Keratinocyte (primary cell): ENCODE data around the gene CWF19L1. TPM values are rescaled to one million over a fixed set of nuclear protein-coding genes. Genes with fewer than 3 reads are reported as not detected.

ENCODE experiments used
- DNase-seq: peaks from one replicate; pipeline ENCODE4 v3.0.0-alpha.2; 2011; ENCODE audit warnings: low read depth, missing footprints, low spot score
- FAIRE-seq: peaks from 2 replicates; lab custom pipeline; 2011; peaks lifted over from hg19 to GRCh38; lab: Jason Lieb, UNC
- H2AFZ ChIP-seq: 2 replicates; pipeline ENCODE4 v1.6.0; 2012; ENCODE audit warnings: low read length, control low read depth, inconsistent platforms; ENCODE audit not compliant: control insufficient read depth
- H3K27ac ChIP-seq: 2 replicates; pipeline ENCODE4 v1.5.1; 2011; ENCODE audit warnings: low read length; ENCODE audit not compliant: control insufficient read depth, insufficient read depth
- H3K27me3 ChIP-seq: 3 replicates; pipeline ENCODE4 v1.6.0; 2011; ENCODE audit warnings: low read length; ENCODE audit not compliant: control insufficient read depth, insufficient read depth; ENCODE audit errors: extremely low read depth
- H3K36me3 ChIP-seq, 2 experiments: 2 replicates in 1 of 2; 3 replicates in 1 of 2; pipeline ENCODE4 v1.5.1; 2011; ENCODE audit warnings: low read length in 2 of 2, mild to moderate bottlenecking in 1 of 2; ENCODE audit not compliant: control insufficient read depth in 2 of 2, insufficient read depth in 2 of 2; ENCODE audit errors: extremely low read depth in 1 of 2
- H3K4me1 ChIP-seq: 3 replicates; pipeline ENCODE4 v1.5.1; 2011; ENCODE audit warnings: low read length; ENCODE audit not compliant: control insufficient read depth, insufficient read depth; ENCODE audit errors: extremely low read depth
- H3K4me2 ChIP-seq: 3 replicates; pipeline ENCODE4 v1.6.0; 2011; ENCODE audit warnings: low read depth, low read length; ENCODE audit not compliant: control insufficient read depth, insufficient read depth; ENCODE audit errors: extremely low read depth
- H3K4me3 ChIP-seq, 3 experiments: fragments of 200-600 bp in 1 of 3; sonication (generic) in 1 of 3; 2 replicates in 2 of 3; 3 replicates in 1 of 3; pipeline ENCODE4 v1.5.1; 2011 to 2016; ENCODE audit warnings: low read length in 3 of 3, mild to moderate bottlenecking in 3 of 3, control low read depth in 2 of 3, inconsistent platforms in 1 of 3, low read depth in 1 of 3, mixed read lengths in 1 of 3, mixed run types in 1 of 3, moderate library complexity in 1 of 3; ENCODE audit not compliant: control insufficient read depth in 2 of 3, insufficient read depth in 2 of 3; ENCODE audit errors: extremely low read depth in 1 of 3
- H3K79me2 ChIP-seq: 2 replicates; pipeline ENCODE4 v1.6.0; 2012; ENCODE audit warnings: low read length; ENCODE audit not compliant: control insufficient read depth, insufficient read depth
- H3K9ac ChIP-seq: 3 replicates; pipeline ENCODE4 v1.6.0; 2011; ENCODE audit warnings: low read length; ENCODE audit not compliant: control insufficient read depth, insufficient read depth; ENCODE audit errors: extremely low read depth
- H3K9me1 ChIP-seq: 3 replicates; pipeline ENCODE4 v1.6.0; 2011; ENCODE audit warnings: low read length; ENCODE audit not compliant: control insufficient read depth, insufficient read depth; ENCODE audit errors: extremely low read depth
- H3K9me3 ChIP-seq: 2 replicates; pipeline ENCODE4 v1.5.1; 2012; ENCODE audit warnings: low read depth, low read length; ENCODE audit not compliant: control insufficient read depth
- H4K20me1 ChIP-seq: 3 replicates; pipeline ENCODE4 v1.6.0; 2011; ENCODE audit warnings: low read length; ENCODE audit not compliant: control insufficient read depth, insufficient read depth; ENCODE audit errors: extremely low read depth
- EZH2 ChIP-seq: IDR thresholded peaks from one replicate; pipeline ENCODE4 v1.6.1; 2012; ENCODE audit warnings: inconsistent platforms, mild to moderate bottlenecking, low read length, moderate library complexity
- dilution Hi-C: fragments of 300-500 bp; cut with MboI; formaldehyde crosslinking; loops from one replicate; pipeline ENCODE4 v1.7.0; 2020; ENCODE audit warnings: low sequenced_read_pairs; ENCODE audit not compliant: extremely low pct_ligation_motif_present
- polyA plus RNA-seq, 5 experiments: library from polyadenylated mRNA; depleted of rRNA in 3 of 5; stranded (reverse) in 3 of 5; stranded (forward) in 1 of 5; unstranded in 1 of 5; fragments of >200 nt; gene quantifications; 1 replicate in 1 of 5; 2 replicates in 3 of 5; 3 replicates in 1 of 5; pipeline versions ENCODE4 v1.2.1 to v1.2.3, GENCODE V29; 2011 to 2012; ENCODE audit warnings: missing spikeins in 2 of 5, low read depth in 1 of 5, low replicate concordance in 1 of 5
- small RNA-seq, 3 experiments: library from RNA; depleted of rRNA; stranded (forward); fragments of <200 nt; gene quantifications; one replicate each; pipeline ENCODE3, GENCODE V24; 2012; ENCODE audit warnings: low read depth in 3 of 3, low replicate concordance in 1 of 3; ENCODE audit not compliant: insufficient read length in 3 of 3
- TF ChIP-seq, protein P1 (sequence below), 3 experiments: IDR thresholded peaks in 1 of 3; conservative IDR thresholded peaks in 1 of 3; optimal IDR thresholded peaks in 1 of 3; 2 replicates in 2 of 3; 3 replicates in 1 of 3; pipeline versions ENCODE3 to v1.5.1; 2011; ENCODE audit warnings: low read length in 3 of 3, mild to moderate bottlenecking in 3 of 3, moderate library complexity in 2 of 3, control low read depth in 1 of 3, inconsistent platforms in 1 of 3; ENCODE audit not compliant: insufficient read depth in 2 of 3; ENCODE audit errors: extremely low read depth in 1 of 3

Gene CWF19L1
- polyA plus RNA-seq, 1 donor (not counting 4 experiments of a cell fraction or from before 2014, with no cell fraction given) = 20.2 TPM

DNA sequence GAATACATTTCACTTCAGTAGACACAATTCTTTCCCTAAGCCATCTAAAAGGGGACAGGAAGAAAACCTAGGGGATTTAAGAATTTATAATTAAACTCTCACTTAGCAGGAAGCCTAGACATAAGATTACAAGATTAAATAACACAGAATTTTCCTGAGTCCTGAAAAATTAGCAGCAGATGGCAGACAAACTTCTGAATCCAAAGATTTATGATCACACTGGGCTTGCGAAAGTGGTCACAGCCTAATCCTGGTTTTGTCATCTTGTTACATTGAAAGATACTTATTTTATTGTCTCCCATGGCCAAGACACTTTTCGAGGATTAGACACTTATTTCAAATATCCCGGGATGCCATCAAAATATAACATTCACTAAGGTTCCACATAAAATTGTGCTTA lies 84.5 kb downstream of the CWF19L1 start:
- Histone ChIP-seq H3K9ac (no peak overlapping the region), H3K9me1 (no peaks in the 10 kb centered on the region), H2AFZ (no peak overlapping the region), H3K4me2 (no peak overlapping the region), H3K27me3 (no peaks in the 10 kb centered on the region), H3K4me1 (peaks cover 26% of the 10 kb centered on the region), H3K27ac (peak overlapping the region; percentile 97), H3K36me3 (peaks cover 0 to 10% of the 10 kb centered on the region in 2 experiments), H3K4me3 (no peak overlapping the region), H3K79me2 (peaks cover 33% of the 10 kb centered on the region), H4K20me1 (no peaks in the 10 kb centered on the region), H3K9me3 (no peaks in the 10 kb centered on the region)
- dilution Hi-C loops = no loop called here
- FAIRE-seq (no peak), DNase-seq (no peak)
- TF ChIP-seq EZH2 = no peak
- TF ChIP-seq, protein P1, sequence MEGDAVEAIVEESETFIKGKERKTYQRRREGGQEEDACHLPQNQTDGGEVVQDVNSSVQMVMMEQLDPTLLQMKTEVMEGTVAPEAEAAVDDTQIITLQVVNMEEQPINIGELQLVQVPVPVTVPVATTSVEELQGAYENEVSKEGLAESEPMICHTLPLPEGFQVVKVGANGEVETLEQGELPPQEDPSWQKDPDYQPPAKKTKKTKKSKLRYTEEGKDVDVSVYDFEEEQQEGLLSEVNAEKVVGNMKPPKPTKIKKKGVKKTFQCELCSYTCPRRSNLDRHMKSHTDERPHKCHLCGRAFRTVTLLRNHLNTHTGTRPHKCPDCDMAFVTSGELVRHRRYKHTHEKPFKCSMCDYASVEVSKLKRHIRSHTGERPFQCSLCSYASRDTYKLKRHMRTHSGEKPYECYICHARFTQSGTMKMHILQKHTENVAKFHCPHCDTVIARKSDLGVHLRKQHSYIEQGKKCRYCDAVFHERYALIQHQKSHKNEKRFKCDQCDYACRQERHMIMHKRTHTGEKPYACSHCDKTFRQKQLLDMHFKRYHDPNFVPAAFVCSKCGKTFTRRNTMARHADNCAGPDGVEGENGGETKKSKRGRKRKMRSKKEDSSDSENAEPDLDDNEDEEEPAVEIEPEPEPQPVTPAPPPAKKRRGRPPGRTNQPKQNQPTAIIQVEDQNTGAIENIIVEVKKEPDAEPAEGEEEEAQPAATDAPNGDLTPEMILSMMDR (optimal IDR thresholded peaks at IDR 0.05 in 1 of 3, IDR thresholded peaks at IDR 0.05 in 1 of 3, conservative IDR thresholded peaks at IDR 0.05 in 1 of 3; ENCODE audit: extremely low read depth in 1 of 3, insufficient read depth in 2 of 3, low read length in 3 of 3) = no peak

Small RNAs within 50 kb of the gene (small RNA-seq; reads per million reads assigned to genes)
- 0 reads per million in 3 experiments for gene RNU6-422P
- gene SNORA12 = 1.5 to 4.8 (median 3.3) reads per million in 3 experiments

Other genes starting within 250 kb of the CWF19L1 start
- gene CPN1, start 185.8 kb downstream of the CWF19L1 start, polyA plus RNA-seq = not detected in 3 replicates
- gene ERLIN1, start 81.6 kb downstream of the CWF19L1 start, polyA plus RNA-seq = 26.0 to 49.2 TPM (median 45.6 TPM) in 3 replicates
- 13.4 to 21.8 TPM (median 14.0 TPM) in 3 replicates for gene CHUK, start 38.0 kb downstream of the CWF19L1 start, polyA plus RNA-seq
- 44.4 to 74.1 TPM (median 48.4 TPM) in 3 replicates for gene BLOC1S2, start 19.0 kb upstream of the CWF19L1 start, polyA plus RNA-seq
- gene PKD2L1, start 62.6 kb upstream of the CWF19L1 start, polyA plus RNA-seq = not detected in 3 replicates
- 900 to 1,358 TPM (median 1,275 TPM) in 3 replicates for gene SCD, start 79.6 kb upstream of the CWF19L1 start, polyA plus RNA-seq
- gene WNT8B, start 195.4 kb upstream of the CWF19L1 start, polyA plus RNA-seq = not detected in 3 replicates